Measurements from ENCODE around the gene CRISP1. TPM values are rescaled to one million over a fixed set of nuclear protein-coding genes. Genes with fewer than 3 reads are reported as not detected.
"Not testable (repeated sequence)": the region's sequence is repeated elsewhere in the genome, so short reads cannot be mapped to it uniquely, and the experiment has no call there.

The CRISP1 gene
- total RNA-seq, 1 donor from 2014 or later, result not detected

DNA sequence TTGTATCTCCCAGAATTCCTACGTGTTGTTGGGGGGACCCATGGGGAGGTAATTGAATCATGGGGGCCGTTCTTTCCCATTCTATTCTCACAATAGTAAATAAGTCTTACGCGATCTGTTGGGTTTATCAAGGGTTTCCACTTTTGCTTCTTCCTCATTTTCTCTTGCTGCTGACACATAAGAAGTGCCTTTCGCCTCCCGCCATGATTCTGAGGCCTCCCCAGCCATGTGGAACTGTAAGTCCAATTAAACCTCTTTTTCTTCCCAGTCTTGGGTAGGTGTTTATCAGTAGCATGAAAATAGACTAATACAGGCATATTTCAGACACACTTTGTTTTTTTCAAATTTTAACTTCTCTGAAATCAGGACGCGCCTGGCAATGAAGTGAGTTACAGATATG, 64.8 kb downstream of the CRISP1 start:
- no peak overlapping the region for H3K27ac Mint-ChIP-seq (ENCODE audit: unreplicated experiment)
- H3K27me3 Mint-ChIP-seq (ENCODE audit: low read depth), result no peaks in the 10 kb centered on the region
- no peaks in the 10 kb centered on the region for H3K36me3 Mint-ChIP-seq (ENCODE audit: low read depth)
- H3K4me1 Mint-ChIP-seq (ENCODE audit: low read depth), result no peaks in the 10 kb centered on the region
- TF ChIP-seq, protein P1, sequence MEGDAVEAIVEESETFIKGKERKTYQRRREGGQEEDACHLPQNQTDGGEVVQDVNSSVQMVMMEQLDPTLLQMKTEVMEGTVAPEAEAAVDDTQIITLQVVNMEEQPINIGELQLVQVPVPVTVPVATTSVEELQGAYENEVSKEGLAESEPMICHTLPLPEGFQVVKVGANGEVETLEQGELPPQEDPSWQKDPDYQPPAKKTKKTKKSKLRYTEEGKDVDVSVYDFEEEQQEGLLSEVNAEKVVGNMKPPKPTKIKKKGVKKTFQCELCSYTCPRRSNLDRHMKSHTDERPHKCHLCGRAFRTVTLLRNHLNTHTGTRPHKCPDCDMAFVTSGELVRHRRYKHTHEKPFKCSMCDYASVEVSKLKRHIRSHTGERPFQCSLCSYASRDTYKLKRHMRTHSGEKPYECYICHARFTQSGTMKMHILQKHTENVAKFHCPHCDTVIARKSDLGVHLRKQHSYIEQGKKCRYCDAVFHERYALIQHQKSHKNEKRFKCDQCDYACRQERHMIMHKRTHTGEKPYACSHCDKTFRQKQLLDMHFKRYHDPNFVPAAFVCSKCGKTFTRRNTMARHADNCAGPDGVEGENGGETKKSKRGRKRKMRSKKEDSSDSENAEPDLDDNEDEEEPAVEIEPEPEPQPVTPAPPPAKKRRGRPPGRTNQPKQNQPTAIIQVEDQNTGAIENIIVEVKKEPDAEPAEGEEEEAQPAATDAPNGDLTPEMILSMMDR (IDR thresholded peaks at IDR 0.05), result no peak
- no peak for DNase-seq (ENCODE audit: low spot score)
- no peak overlapping the region for H3K4me3 Mint-ChIP-seq (ENCODE audit: unreplicated experiment)
- H3K9me3 Mint-ChIP-seq (ENCODE audit: low read depth), result no peaks in the 10 kb centered on the region

- Mint-ChIP-seq H3K4me3 (ENCODE audit: unreplicated experiment) (no peak overlapping the region), H3K4me1 (ENCODE audit: low read depth) (no peaks in the 10 kb centered on the region), H3K27me3 (ENCODE audit: low read depth) (no peaks in the 10 kb centered on the region), H3K27ac (ENCODE audit: unreplicated experiment) (no peak overlapping the region), H3K9me3 (ENCODE audit: low read depth) (peaks cover 3% of the 10 kb centered on the region), H3K36me3 (ENCODE audit: low read depth) (peaks cover 2% of the 10 kb centered on the region)
- TF ChIP-seq, protein P1 (IDR thresholded peaks at IDR 0.05), result no peak
- no peak for DNase-seq (ENCODE audit: low spot score)
Observed at GRCh38 chr6:49799090-49799489, 67.2 kb downstream of the CRISP1 start.

GRCh38 chr6:49796842-49797455, 69.4 kb downstream of the CRISP1 start:
- not testable (repeated sequence) for H3K4me3 Mint-ChIP-seq (ENCODE audit: unreplicated experiment); H3K9me3 Mint-ChIP-seq (ENCODE audit: low read depth); DNase-seq (ENCODE audit: low spot score); H3K36me3 Mint-ChIP-seq (ENCODE audit: low read depth); H3K27me3 Mint-ChIP-seq (ENCODE audit: low read depth); H3K27ac Mint-ChIP-seq (ENCODE audit: unreplicated experiment); H3K4me1 Mint-ChIP-seq (ENCODE audit: low read depth)

DNA sequence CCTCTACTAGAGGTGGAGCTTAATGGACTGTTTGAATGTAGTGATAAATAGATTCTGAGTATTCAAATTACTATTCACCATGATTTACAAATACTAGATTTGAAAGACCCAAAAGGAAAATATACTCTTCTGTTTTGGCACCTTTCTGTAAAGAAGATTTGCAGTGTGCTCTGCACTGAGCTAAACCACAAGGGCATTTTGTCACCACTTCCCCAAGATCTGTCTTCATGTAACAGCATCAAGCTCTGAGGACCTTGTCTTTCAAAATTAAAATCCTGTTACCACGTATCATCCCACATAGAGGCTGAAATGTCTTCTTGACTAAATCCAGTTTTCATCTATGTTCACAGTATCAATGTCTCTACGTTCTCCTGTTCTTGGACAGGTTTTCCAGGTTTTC, 76.0 kb downstream of the CRISP1 start:
- H3K36me3 Mint-ChIP-seq (ENCODE audit: low read depth), result peaks cover 2% of the 10 kb centered on the region
- H3K27ac Mint-ChIP-seq (ENCODE audit: unreplicated experiment), result no peak overlapping the region
- peaks cover 10% of the 10 kb centered on the region for H3K9me3 Mint-ChIP-seq (ENCODE audit: low read depth)
- peaks cover 2% of the 10 kb centered on the region for H3K27me3 Mint-ChIP-seq (ENCODE audit: low read depth)
- no peak for DNase-seq (ENCODE audit: low spot score)
- H3K4me3 Mint-ChIP-seq (ENCODE audit: unreplicated experiment), result no peak overlapping the region
- no peaks in the 10 kb centered on the region for H3K4me1 Mint-ChIP-seq (ENCODE audit: low read depth)
- TF ChIP-seq, protein P1 (IDR thresholded peaks at IDR 0.05), result no peak

- Mint-ChIP-seq H3K36me3 (ENCODE audit: low read depth) (no peaks in the 10 kb centered on the region), H3K4me1 (ENCODE audit: low read depth) (no peaks in the 10 kb centered on the region), H3K4me3 (ENCODE audit: unreplicated experiment) (no peak within 1 kb of the TSS), H3K9me3 (ENCODE audit: low read depth) (peaks cover 7% of the 10 kb centered on the region), H3K27me3 (ENCODE audit: low read depth) (peaks cover 2% of the 10 kb centered on the region), H3K27ac (ENCODE audit: unreplicated experiment) (no peak within 1 kb of the TSS)
- TF ChIP-seq, protein P1 (IDR thresholded peaks at IDR 0.05), result no peak
- no peak for DNase-seq (ENCODE audit: low spot score)
Observed at GRCh38 chr6:49787176-49787575, 79.2 kb downstream of the CRISP1 start, which contains the start of gene PGK2. Gene PGK2 (minus strand): TSS chr6:49787285. CDS start chr6:49787187, 98 bp downstream.

DNA sequence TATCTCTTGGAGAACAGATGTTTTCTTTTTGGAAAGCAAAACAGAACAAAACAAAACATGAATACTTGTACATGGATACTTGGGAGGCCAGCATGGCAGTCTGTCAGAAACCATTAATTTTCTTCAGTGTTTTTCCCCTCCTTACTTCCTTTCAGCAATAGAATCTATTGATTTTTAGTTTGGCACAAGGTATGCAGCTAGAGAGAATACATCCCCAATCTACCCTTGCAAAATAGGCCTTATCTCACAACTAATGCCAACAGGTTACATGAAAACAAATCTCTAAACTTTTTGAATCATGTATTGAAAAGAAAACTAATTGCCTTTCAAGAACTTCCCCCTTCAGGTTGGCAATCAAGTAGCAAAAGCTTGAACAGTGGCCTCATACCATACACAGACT, 82.1 kb downstream of the CRISP1 start:
- H3K36me3 Mint-ChIP-seq (ENCODE audit: low read depth), result no peaks in the 10 kb centered on the region
- TF ChIP-seq, protein P1 (IDR thresholded peaks at IDR 0.05), result no peak
- no peak overlapping the region for H3K27ac Mint-ChIP-seq (ENCODE audit: unreplicated experiment)

More for the DNA sequence above, 82.1 kb downstream of the CRISP1 start:
- no peak for DNase-seq (ENCODE audit: low spot score)
- peaks cover 7% of the 10 kb centered on the region for H3K9me3 Mint-ChIP-seq (ENCODE audit: low read depth)
- no peak overlapping the region for H3K4me3 Mint-ChIP-seq (ENCODE audit: unreplicated experiment)
- H3K27me3 Mint-ChIP-seq (ENCODE audit: low read depth), result peaks cover 2% of the 10 kb centered on the region
- H3K4me1 Mint-ChIP-seq (ENCODE audit: low read depth), result no peaks in the 10 kb centered on the region

All from chondrocyte (in vitro differentiated cells).